KOPT-K1 (cell line): ENCODE measurements around the gene NRXN3.

Experiments
- H3K27ac ChIP-seq: fragments of 200-600 bp; sonication (generic); 2 replicates; pipeline ENCODE4 v1.5.1; 2016; ENCODE audit warnings: antibody characterized with exemption, mild to moderate bottlenecking, low read depth, low read length; ENCODE audit not compliant: poor library complexity, severe bottlenecking
- H3K36me3 ChIP-seq: fragments of 200-600 bp; sonication (generic); 2 replicates; pipeline ENCODE4 v1.5.1; 2017; ENCODE audit warnings: antibody characterized with exemption, mild to moderate bottlenecking, low read length, moderate library complexity; ENCODE audit not compliant: insufficient read depth
- H3K9me3 ChIP-seq: fragments of 200-600 bp; sonication (generic); 2 replicates; pipeline ENCODE4 v1.5.1; 2017; ENCODE audit warnings: antibody characterized with exemption, low read length, mild to moderate bottlenecking; ENCODE audit not compliant: insufficient read depth, poor library complexity, severe bottlenecking

Gene NRXN3

GRCh38 chr14:78170203-78170602, at the start of gene NRXN3:
Gene NRXN3 (plus strand): TSS chr14:78170373. CDS start chr14:78243094, 72,721 bp downstream.
- no peaks in the 10 kb centered on the region for H3K9me3 ChIP-seq

GRCh38 chr14:78122436-78122835, 47.7 kb upstream of the NRXN3 start:
- Histone ChIP-seq H3K27ac (no peak overlapping the region), H3K9me3 (no peaks in the 10 kb centered on the region), H3K36me3 (no peaks in the 10 kb centered on the region)

More at GRCh38 chr14:78170203-78170602, at the start of gene NRXN3:
- no peaks in the 10 kb centered on the region for H3K36me3 ChIP-seq
- no peak within 1 kb of the TSS for H3K27ac ChIP-seq

GRCh38 chr14:78123650-78124253, 46.4 kb upstream of the NRXN3 start:
- no peak overlapping the region for H3K27ac ChIP-seq

GRCh38 chr14:78127961-78128360, 42.2 kb upstream of the NRXN3 start:
- no peaks in the 10 kb centered on the region for H3K36me3 ChIP-seq
- no peaks in the 10 kb centered on the region for H3K9me3 ChIP-seq
- H3K27ac ChIP-seq, result no peak overlapping the region

More at GRCh38 chr14:78123650-78124253, 46.4 kb upstream of the NRXN3 start:
- H3K9me3 ChIP-seq, result no peaks in the 10 kb centered on the region
- no peaks in the 10 kb centered on the region for H3K36me3 ChIP-seq

GRCh38 chr14:78129375-78129774, 40.8 kb upstream of the NRXN3 start:
- Histone ChIP-seq H3K27ac (no peak overlapping the region), H3K36me3 (no peaks in the 10 kb centered on the region), H3K9me3 (no peaks in the 10 kb centered on the region)

GRCh38 chr14:78130356-78130755, 39.8 kb upstream of the NRXN3 start:
- Histone ChIP-seq H3K27ac (no peak overlapping the region), H3K36me3 (no peaks in the 10 kb centered on the region)

GRCh38 chr14:78131201-78131600, 39.0 kb upstream of the NRXN3 start:
- Histone ChIP-seq H3K9me3 (no peaks in the 10 kb centered on the region), H3K27ac (no peak overlapping the region), H3K36me3 (no peaks in the 10 kb centered on the region)

More at GRCh38 chr14:78130356-78130755, 39.8 kb upstream of the NRXN3 start:
- no peaks in the 10 kb centered on the region for H3K9me3 ChIP-seq

GRCh38 chr14:78131616-78132015, 38.6 kb upstream of the NRXN3 start:
- Histone ChIP-seq H3K36me3 (no peaks in the 10 kb centered on the region), H3K9me3 (no peaks in the 10 kb centered on the region), H3K27ac (no peak overlapping the region)

GRCh38 chr14:78135450-78135891, 34.7 kb upstream of the NRXN3 start:
- H3K27ac ChIP-seq, result no peak overlapping the region
- no peaks in the 10 kb centered on the region for H3K36me3 ChIP-seq

GRCh38 chr14:78136695-78137094, 33.5 kb upstream of the NRXN3 start:
- no peaks in the 10 kb centered on the region for H3K36me3 ChIP-seq
- no peaks in the 10 kb centered on the region for H3K9me3 ChIP-seq
- H3K27ac ChIP-seq, result no peak overlapping the region

More at GRCh38 chr14:78135450-78135891, 34.7 kb upstream of the NRXN3 start:
- H3K9me3 ChIP-seq, result no peaks in the 10 kb centered on the region

- no peaks in the 10 kb centered on the region for H3K36me3 ChIP-seq
- H3K9me3 ChIP-seq, result no peaks in the 10 kb centered on the region
- no peak overlapping the region for H3K27ac ChIP-seq
Observed at GRCh38 chr14:78141590-78141989, 28.6 kb upstream of the NRXN3 start.

GRCh38 chr14:78142998-78143397, 27.2 kb upstream of the NRXN3 start:
- no peaks in the 10 kb centered on the region for H3K36me3 ChIP-seq
- no peak overlapping the region for H3K27ac ChIP-seq
- H3K9me3 ChIP-seq, result no peaks in the 10 kb centered on the region

GRCh38 chr14:78143489-78144145, 26.6 kb upstream of the NRXN3 start:
- Histone ChIP-seq H3K36me3 (no peaks in the 10 kb centered on the region), H3K9me3 (no peaks in the 10 kb centered on the region), H3K27ac (no peak overlapping the region)

- Histone ChIP-seq H3K27ac (no peak overlapping the region), H3K9me3 (no peaks in the 10 kb centered on the region), H3K36me3 (no peaks in the 10 kb centered on the region)
Observed at GRCh38 chr14:78152201-78153063, 17.7 kb upstream of the NRXN3 start.

GRCh38 chr14:78153064-78153341, 17.2 kb upstream of the NRXN3 start:
- H3K9me3 ChIP-seq, result no peaks in the 10 kb centered on the region
- H3K27ac ChIP-seq, result no peak overlapping the region
- H3K36me3 ChIP-seq, result no peaks in the 10 kb centered on the region
